ENCODE results near the gene ABCA7. TPM values are rescaled to one million over a fixed set of nuclear protein-coding genes. Genes with fewer than 3 reads are reported as not detected.

Gene ABCA7
- total and polyA plus RNA-seq, 12 donors, result 2.1 to 109 (median 18.8) TPM

DNA sequence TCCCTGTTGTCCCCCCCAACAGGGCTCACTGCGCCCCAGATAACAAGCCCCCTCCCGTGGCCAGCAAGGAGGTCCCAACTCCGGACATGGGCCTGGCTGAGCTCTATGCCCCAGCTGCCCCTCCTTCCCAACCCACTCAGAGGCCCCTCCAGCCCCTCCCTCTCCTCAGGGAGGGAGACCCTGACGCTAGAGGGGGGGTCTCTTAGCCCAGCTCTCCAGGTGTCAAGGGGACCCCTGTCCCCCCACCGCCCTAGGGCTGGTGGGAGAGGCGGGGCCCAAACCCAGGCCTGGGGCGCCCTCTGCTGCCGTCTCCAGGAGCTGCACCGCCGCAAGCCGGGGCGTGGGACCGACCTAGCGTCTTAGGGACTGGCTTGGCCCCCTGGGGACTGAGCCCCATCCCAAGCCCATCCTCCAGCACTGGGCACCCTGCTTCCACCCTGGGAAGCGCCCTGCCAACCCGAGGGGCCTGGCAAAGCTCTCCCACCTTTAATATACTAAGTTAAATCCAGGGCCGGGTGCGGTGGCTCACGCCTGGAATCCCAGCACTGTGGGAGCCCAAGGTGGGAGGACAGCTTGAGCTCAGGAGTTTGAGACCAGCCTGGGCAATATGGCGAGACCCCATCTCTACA is 38.3 kb upstream of the ABCA7 start:
- Histone ChIP-seq H3K4me1 (replicated peaks in 1 of 2) (peaks cover 0 to 3% of the 10 kb centered on the region in 2 donors), H3K27ac (no peak overlapping the region), H3K4me3 (no peak overlapping the region), H3K9me3 (replicated peaks in 1 of 3) (no peaks in the 10 kb centered on the region), H3K27me3 (peaks cover 24% of the 10 kb centered on the region), H3K36me3 (replicated peaks in 1 of 2) (no peaks in the 10 kb centered on the region)
- WGBS, 4 donors, result 8 to 31% (median 18%) methylated on average over 4 to 20 of the region's 20 CpGs
- peak in 2 of 7 donors; percentile 49 to 69 for DNase-seq
- intact Hi-C loops (cut with DNase I), result no loop called here
- TF ChIP-seq, protein P1, sequence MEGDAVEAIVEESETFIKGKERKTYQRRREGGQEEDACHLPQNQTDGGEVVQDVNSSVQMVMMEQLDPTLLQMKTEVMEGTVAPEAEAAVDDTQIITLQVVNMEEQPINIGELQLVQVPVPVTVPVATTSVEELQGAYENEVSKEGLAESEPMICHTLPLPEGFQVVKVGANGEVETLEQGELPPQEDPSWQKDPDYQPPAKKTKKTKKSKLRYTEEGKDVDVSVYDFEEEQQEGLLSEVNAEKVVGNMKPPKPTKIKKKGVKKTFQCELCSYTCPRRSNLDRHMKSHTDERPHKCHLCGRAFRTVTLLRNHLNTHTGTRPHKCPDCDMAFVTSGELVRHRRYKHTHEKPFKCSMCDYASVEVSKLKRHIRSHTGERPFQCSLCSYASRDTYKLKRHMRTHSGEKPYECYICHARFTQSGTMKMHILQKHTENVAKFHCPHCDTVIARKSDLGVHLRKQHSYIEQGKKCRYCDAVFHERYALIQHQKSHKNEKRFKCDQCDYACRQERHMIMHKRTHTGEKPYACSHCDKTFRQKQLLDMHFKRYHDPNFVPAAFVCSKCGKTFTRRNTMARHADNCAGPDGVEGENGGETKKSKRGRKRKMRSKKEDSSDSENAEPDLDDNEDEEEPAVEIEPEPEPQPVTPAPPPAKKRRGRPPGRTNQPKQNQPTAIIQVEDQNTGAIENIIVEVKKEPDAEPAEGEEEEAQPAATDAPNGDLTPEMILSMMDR (IDR thresholded peaks at IDR 0.05), result peak; percentile 82 to 92 (median 88)
- no peak for TF ChIP-seq POLR2A (IDR thresholded peaks at IDR 0.05)

DNA sequence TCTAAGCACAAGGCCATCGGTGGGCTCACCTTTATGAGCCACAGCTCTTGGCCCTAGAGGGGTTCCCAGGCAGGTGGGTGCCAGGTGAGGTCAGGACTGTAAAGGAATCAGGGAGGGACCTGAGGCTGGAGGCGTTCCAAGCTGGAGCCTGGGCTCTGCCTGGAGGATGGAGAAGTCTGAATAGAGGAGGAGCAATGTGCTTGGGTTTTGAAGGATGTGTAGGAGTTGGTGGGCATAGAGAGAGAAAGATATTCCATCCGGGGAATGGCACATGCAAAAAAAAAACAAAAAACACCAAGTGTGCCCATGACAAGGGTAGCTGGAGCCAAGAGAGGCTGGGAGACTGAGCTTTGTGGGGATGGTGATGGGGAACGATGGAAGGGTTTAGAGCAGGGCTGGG is 37.3 kb upstream of the ABCA7 start:
- intact Hi-C loops (cut with DNase I), result no loop called here
- Histone ChIP-seq H3K27ac (no peak overlapping the region), H3K4me3 (no peak overlapping the region), H3K9me3 (replicated peaks in 1 of 3) (no peaks in the 10 kb centered on the region), H3K4me1 (replicated peaks in 1 of 2) (peaks cover 0 to 3% of the 10 kb centered on the region in 2 donors), H3K36me3 (replicated peaks in 1 of 2) (no peaks in the 10 kb centered on the region), H3K27me3 (peaks cover 18% of the 10 kb centered on the region)
- DNase-seq, result no peak
- TF ChIP-seq, protein P1 (IDR thresholded peaks at IDR 0.05), result no peak
- TF ChIP-seq POLR2A (IDR thresholded peaks at IDR 0.05), result no peak
- 79 to 84% (median 80%) methylated on average over 4 of the region's 4 CpGs for WGBS, 4 donors

DNA sequence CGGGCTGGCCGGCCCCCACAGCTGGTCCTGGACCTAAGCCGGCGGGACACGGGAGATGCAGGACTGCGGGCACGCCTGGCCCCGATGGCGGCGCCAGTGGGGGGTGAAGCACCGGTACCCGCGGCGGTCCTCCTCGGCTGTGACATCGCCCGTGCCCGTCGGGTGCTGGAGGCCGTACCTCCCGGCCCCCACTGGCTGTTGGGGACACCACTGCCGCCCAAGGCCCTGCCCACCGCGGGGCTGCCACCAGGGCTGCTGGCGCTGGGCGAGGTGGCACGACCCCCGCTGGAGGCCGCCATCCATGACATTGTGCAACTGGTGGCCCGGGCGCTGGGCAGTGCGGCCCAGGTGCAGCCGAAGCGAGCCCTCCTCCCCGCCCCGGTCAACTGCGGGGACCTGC is 36.6 kb upstream of the ABCA7 start:
- intact Hi-C loops (cut with DNase I), result no loop called here
- Histone ChIP-seq H3K4me1 (replicated peaks in 1 of 2) (peaks cover 0 to 3% of the 10 kb centered on the region in 2 donors), H3K36me3 (replicated peaks in 1 of 2) (no peaks in the 10 kb centered on the region), H3K27me3 (peaks cover 16% of the 10 kb centered on the region), H3K4me3 (no peak overlapping the region), H3K9me3 (replicated peaks in 1 of 3) (no peaks in the 10 kb centered on the region), H3K27ac (no peak overlapping the region)
- WGBS, 4 donors, result 82 to 100% (median 87%) methylated on average over 1 to 37 of the region's 37 CpGs; no CpG with 5 or more reads in 1 of the 4 donors
- no peak for DNase-seq
- TF ChIP-seq, protein P1 (IDR thresholded peaks at IDR 0.05), result no peak
- TF ChIP-seq POLR2A (IDR thresholded peaks at IDR 0.05), result no peak

DNA sequence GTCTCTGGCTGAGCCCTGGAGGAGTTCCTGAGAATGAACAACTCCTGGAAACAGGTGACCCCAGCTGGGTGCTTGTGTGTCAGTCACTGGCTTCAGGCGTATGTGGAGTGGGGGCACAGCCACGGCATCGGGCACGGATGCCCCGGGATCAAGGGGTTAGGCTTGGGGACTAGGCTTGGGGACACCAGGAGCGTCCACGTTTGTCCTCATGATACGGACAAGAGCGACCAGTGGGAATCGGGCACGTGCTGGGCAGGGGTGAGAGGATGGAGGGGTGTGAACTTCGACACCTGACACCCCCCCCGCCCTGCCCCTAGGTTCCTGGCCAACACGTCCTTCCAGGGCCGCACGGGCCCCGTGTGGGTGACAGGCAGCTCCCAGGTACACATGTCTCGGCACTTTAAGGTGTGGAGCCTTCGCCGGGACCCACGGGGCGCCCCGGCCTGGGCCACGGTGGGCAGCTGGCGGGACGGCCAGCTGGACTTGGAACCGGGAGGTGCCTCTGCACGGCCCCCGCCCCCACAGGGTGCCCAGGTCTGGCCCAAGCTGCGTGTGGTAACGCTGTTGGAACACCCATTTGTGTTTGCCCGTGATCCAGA is 35.6 kb upstream of the ABCA7 start:
- peaks cover 12% of the 10 kb centered on the region for H3K27me3 ChIP-seq

More for the DNA sequence above, 35.6 kb upstream of the ABCA7 start:
- H3K27ac ChIP-seq, result no peak overlapping the region
- H3K4me3 ChIP-seq, result no peak overlapping the region
- peaks cover 0 to 3% of the 10 kb centered on the region in 2 donors for H3K4me1 ChIP-seq (replicated peaks in 1 of 2)
- 60 to 83% (median 71%) methylated on average over 3 to 32 of the region's 32 CpGs for WGBS, 4 donors
- no peak for DNase-seq
- intact Hi-C loops (cut with DNase I), result no loop called here
- TF ChIP-seq POLR2A (IDR thresholded peaks at IDR 0.05), result no peak
- TF ChIP-seq, protein P1 (IDR thresholded peaks at IDR 0.05), result no peak
- H3K36me3 ChIP-seq (replicated peaks in 1 of 2), result no peaks in the 10 kb centered on the region
- no peaks in the 10 kb centered on the region for H3K9me3 ChIP-seq (replicated peaks in 1 of 3)

All from adrenal gland (tissue), 12 donors.